Tibial artery (tissue), 4 donors: ENCODE data around the gene YARS1.

Experiments used
- DNase-seq, 2 donors: peaks; one replicate each; pipeline ENCODE4 v3.0.0-alpha.2; 2019
- H3K27ac ChIP-seq, 2 donors: fragments of 200-600 bp; sonication (generic) in 1 of 2; 1 replicate in 1 of 2; 2 replicates in 1 of 2; pipeline ENCODE4 v1.5.1; 2018 to 2019; ENCODE audit warnings: mild to moderate bottlenecking in 1 of 2
- H3K27me3 ChIP-seq, 2 donors: fragments of 200-600 bp; sonication (generic) in 1 of 2; one replicate each; pipeline versions ENCODE4 v1.5.1 to v1.6.0; 2016 to 2019
- H3K36me3 ChIP-seq, 3 donors: fragments of 200-600 bp; sonication (generic) in 2 of 3; one replicate each; pipeline ENCODE4 v1.5.1; 2016 to 2019; ENCODE audit warnings: mild to moderate bottlenecking in 2 of 3
- H3K4me1 ChIP-seq, 4 donors: fragments of 200-600 bp; sonication (generic) in 2 of 4; 1 replicate in 3 of 4; 2 replicates in 1 of 4; pipeline ENCODE4 v1.5.1; 2016 to 2019
- H3K4me3 ChIP-seq, 2 donors: fragments of 200-600 bp; sonication (generic) in 1 of 2; 1 replicate in 1 of 2; 2 replicates in 1 of 2; pipeline ENCODE4 v1.5.1; 2018 to 2019; ENCODE audit warnings: mild to moderate bottlenecking in 2 of 2
- H3K9me3 ChIP-seq, 3 donors: fragments of 200-600 bp; sonication (generic) in 1 of 3; one replicate each; pipeline ENCODE4 v1.5.1; 2016 to 2019
- CTCF ChIP-seq, 2 experiments: fragments of 200-600 bp in 1 of 2; fragments of 450-650 bp in 1 of 2; IDR thresholded peaks; one replicate each; pipeline ENCODE4 v1.5.1; 2017 to 2019; ENCODE audit warnings: antibody characterized with exemption in 2 of 2, mild to moderate bottlenecking in 1 of 2, moderate library complexity in 1 of 2
- intact Hi-C: fragments of 100-400 bp; cut with DNase I; formaldehyde crosslinking; loops from one replicate; pipeline ENCODE4 v1.15.0; 2023; ENCODE audit warnings: low total_unique reads

YARS1 gene

DNA sequence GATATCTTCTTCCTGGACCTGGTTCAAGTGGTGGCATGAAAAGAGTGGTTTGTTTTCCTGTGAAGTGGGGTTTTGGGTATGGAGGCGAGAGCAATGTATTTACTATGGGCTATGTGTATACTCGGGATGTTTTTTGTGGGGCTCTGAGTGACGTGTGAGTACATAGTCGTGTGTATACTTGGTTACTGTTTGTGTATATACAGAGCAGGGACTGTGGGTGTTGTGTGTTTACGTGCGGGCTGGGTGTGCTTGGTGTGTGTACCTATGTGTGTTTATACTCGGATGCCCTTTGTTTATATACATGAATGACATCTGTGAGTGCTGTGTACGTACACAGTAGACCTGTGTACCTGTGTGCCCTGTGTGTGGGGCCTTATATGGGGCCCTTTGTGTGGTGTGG is 50.0 kb downstream of the YARS1 start:
- Histone ChIP-seq H3K27ac (no peak overlapping the region), H3K9me3 (no peaks in the 10 kb centered on the region), H3K4me3 (no peak overlapping the region), H3K36me3 (peaks cover 0 to 31% (median 14%) of the 10 kb centered on the region in 3 donors), H3K4me1 (peaks cover 0 to 35% (median 10%) of the 10 kb centered on the region in 4 donors), H3K27me3 (no peaks in the 10 kb centered on the region)
- DNase-seq: no peak
- intact Hi-C loops: no loop called here
- TF ChIP-seq CTCF (IDR thresholded peaks at IDR 0.05): no peak

- DNase-seq: no peak
- H3K27ac ChIP-seq: no peak overlapping the region
- intact Hi-C loops: no loop called here
Measured at GRCh38 chr1:32766328-32766972, 50.7 kb downstream of the YARS1 start.

DNA sequence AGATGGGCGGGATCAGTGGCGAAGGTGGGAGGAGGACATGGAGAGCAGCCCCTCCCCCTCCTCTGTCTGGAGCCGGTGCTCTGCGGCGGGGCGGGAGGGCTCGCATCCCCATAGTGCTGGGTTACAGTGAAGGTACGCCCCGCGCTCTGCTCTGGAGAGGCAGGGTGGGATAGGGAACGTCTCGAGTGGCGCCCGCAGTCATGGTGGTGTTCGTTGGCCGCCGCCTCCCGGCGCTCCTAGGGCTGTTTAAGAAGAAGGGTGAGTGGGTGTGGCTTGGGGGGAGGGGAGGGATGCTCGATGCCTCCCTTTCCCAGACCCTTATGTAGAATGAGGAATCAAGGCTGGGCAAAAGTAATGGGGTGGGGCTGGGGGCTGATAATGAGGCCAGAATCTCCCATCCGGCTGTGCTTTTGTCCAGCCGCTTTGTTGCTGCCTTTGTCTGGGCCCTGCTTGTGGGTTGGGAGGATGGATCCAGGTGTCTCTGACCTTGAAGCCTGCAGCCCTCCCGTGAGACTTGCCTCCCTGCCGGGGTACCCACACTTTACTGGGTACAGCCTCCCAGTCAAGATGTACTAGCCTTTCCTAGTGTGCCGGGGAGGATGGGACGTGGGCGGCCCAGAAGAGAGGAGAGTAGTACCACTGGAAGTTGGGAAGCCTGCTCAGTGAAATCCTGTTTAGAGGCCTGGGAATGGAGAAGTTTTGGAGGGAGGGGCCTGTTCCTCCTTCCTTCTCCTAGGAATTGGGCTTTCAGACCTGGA is 51.4 kb downstream of the YARS1 start:
- DNase-seq: no peak
- no peak for TF ChIP-seq CTCF (IDR thresholded peaks at IDR 0.05)
- peaks cover 0 to 48% (median 22%) of the 10 kb centered on the region in 4 donors for H3K4me1 ChIP-seq
- H3K9me3 ChIP-seq: no peaks in the 10 kb centered on the region
- peaks cover 0 to 27% (median 14%) of the 10 kb centered on the region in 3 donors for H3K36me3 ChIP-seq
- intact Hi-C loops: no loop called here
- H3K4me3 ChIP-seq: no peak overlapping the region
- no peak overlapping the region for H3K27ac ChIP-seq
- H3K27me3 ChIP-seq: no peaks in the 10 kb centered on the region

More at GRCh38 chr1:32766328-32766972, 50.7 kb downstream of the YARS1 start:
- H3K4me1 ChIP-seq: peaks cover 0 to 41% (median 17%) of the 10 kb centered on the region in 4 donors
- peaks cover 0 to 31% (median 14%) of the 10 kb centered on the region in 3 donors for H3K36me3 ChIP-seq
- no peak for TF ChIP-seq CTCF (IDR thresholded peaks at IDR 0.05)
- no peak overlapping the region for H3K4me3 ChIP-seq
- no peaks in the 10 kb centered on the region for H3K27me3 ChIP-seq
- H3K9me3 ChIP-seq: no peaks in the 10 kb centered on the region

DNA sequence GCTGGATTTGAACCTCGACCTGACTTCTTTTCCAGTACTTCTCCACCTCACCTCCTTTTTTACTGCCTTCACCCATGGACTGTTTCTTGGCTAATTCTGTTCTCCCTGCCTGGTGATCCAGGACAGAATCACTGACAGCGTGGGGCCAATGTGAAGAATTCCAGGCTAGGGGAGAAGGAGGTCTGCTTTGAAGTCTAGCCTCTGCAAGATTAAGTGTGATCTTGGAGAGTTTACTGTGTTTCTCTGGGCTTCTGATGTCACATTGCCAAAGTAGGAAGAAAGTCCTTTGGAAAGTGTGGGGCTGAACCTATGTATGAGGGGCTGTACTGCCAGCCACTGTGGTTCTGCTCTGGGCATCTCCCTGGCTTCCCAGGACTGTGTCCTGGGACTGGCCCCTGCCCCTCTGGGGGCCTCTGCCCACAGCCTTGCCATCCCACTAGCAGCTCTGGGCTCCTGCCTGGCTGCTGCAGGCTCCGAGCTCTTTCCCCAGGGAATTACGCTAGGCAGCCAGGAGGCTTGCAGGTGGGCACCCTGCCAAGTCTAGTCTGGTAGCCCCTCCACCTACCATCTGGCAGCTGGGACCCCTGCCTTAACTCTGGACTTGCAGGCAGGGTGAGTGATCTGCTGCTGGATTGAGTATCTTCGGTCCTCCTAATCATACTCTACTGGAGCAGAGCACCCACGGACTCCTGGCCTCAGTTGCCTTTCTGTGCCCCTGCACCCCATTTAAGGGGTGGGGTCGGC is 52.2 kb downstream of the YARS1 start:
- H3K27ac ChIP-seq: no peak overlapping the region
- no peak for TF ChIP-seq CTCF (IDR thresholded peaks at IDR 0.05)

GRCh38 chr1:32763221-32763620 is 53.9 kb downstream of the YARS1 start:
- intact Hi-C loops: no loop called here
- H3K4me1 ChIP-seq: peaks cover 0 to 59% (median 20%) of the 10 kb centered on the region in 4 donors
- H3K4me3 ChIP-seq: no peak overlapping the region
- H3K36me3 ChIP-seq: peaks cover 0 to 5% (median 0%) of the 10 kb centered on the region in 3 donors
- DNase-seq: no peak
- no peaks in the 10 kb centered on the region for H3K9me3 ChIP-seq
- H3K27ac ChIP-seq: no peak overlapping the region
- no peaks in the 10 kb centered on the region for H3K27me3 ChIP-seq
- TF ChIP-seq CTCF (IDR thresholded peaks at IDR 0.05): no peak

More for the DNA sequence above, 52.2 kb downstream of the YARS1 start:
- Histone ChIP-seq H3K27me3 (no peaks in the 10 kb centered on the region), H3K36me3 (peaks cover 0 to 20% (median 7%) of the 10 kb centered on the region in 3 donors), H3K4me3 (no peak overlapping the region), H3K9me3 (no peaks in the 10 kb centered on the region), H3K4me1 (peaks cover 0 to 50% (median 22%) of the 10 kb centered on the region in 4 donors)
- DNase-seq: no peak
- intact Hi-C loops: no loop called here
